ENCODE measurements around the gene HHATL.

GRCh38 chr3:42718338-42718737 is 15.7 kb upstream of the HHATL start:
- TF ChIP-seq REST (IDR thresholded peaks at IDR 0.05; ENCODE audit: low read depth) = no peak
- no peak for TF ChIP-seq TAF1 (IDR thresholded peaks at IDR 0.05; ENCODE audit: low read depth)
- TF ChIP-seq TEAD4 (IDR thresholded peaks at IDR 0.05) = no peak
- no peak for TF ChIP-seq EP300 (IDR thresholded peaks at IDR 0.05; ENCODE audit: borderline replicate concordance)
- no peak for TF ChIP-seq CREB1 (IDR thresholded peaks at IDR 0.05; ENCODE audit: low read depth)
- TF ChIP-seq USF1 (IDR thresholded peaks at IDR 0.05) = no peak
- no peak for TF ChIP-seq TCF12 (IDR thresholded peaks at IDR 0.05; ENCODE audit: low read depth)
- TF ChIP-seq ZBTB7A (IDR thresholded peaks at IDR 0.05; ENCODE audit: low read depth) = no peak
- no peak for TF ChIP-seq MAX (IDR thresholded peaks at IDR 0.05)
- TF ChIP-seq RAD21 (IDR thresholded peaks at IDR 0.05; ENCODE audit: low read depth) = no peak
- TF ChIP-seq EGR1 (IDR thresholded peaks at IDR 0.05) = no peak

All from Ishikawa (cell line).